Embryonic facial prominence (tissue), 1 donor: ENCODE measurements around the gene BIN1.

Source experiments
- DNase-seq: peaks from one replicate; pipeline ENCODE4 v3.0.0-alpha.2; 2016; ENCODE audit errors: extremely low spot score

The BIN1 gene, protein sequence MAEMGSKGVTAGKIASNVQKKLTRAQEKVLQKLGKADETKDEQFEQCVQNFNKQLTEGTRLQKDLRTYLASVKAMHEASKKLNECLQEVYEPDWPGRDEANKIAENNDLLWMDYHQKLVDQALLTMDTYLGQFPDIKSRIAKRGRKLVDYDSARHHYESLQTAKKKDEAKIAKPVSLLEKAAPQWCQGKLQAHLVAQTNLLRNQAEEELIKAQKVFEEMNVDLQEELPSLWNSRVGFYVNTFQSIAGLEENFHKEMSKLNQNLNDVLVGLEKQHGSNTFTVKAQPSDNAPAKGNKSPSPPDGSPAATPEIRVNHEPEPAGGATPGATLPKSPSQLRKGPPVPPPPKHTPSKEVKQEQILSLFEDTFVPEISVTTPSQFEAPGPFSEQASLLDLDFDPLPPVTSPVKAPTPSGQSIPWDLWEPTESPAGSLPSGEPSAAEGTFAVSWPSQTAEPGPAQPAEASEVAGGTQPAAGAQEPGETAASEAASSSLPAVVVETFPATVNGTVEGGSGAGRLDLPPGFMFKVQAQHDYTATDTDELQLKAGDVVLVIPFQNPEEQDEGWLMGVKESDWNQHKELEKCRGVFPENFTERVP

DNA sequence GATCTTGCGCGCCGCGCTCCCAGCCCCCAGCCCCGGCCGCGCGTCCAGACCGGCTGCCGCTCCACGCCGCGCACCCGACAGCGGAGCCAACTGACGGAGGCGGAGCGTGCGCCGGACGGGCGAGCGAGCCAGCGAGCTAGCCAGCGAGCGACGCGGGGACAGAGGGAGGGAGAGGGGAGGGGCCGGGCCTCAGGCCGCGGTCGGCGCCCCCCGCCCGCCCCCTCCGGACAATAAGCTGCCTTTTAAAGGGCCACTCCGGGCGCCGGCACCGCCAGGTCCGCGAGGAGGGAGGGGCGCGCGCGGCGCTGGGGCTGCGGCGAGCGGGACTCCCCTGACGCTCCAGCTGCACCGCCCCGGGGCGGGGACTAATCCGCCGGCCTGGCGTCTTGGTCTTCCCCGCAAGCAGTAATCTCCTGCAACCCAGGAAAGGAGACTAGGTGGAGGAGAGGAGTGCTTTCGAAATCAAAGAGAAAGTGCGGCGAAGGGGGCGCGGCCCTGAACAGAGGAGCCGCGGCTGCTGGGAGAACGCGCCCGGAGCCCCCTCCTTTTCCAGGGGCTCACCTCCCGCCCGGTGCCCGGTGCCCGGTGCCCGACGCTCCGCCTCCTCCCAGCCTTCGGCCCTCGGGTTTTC, at the start of gene BIN1:
TSS of gene BIN1 (minus strand) at position 164 of the 631 bp plus-strand sequence. CDS start 211 bp downstream, outside the sequence.
- peak; percentile 62 for DNase-seq

DNA sequence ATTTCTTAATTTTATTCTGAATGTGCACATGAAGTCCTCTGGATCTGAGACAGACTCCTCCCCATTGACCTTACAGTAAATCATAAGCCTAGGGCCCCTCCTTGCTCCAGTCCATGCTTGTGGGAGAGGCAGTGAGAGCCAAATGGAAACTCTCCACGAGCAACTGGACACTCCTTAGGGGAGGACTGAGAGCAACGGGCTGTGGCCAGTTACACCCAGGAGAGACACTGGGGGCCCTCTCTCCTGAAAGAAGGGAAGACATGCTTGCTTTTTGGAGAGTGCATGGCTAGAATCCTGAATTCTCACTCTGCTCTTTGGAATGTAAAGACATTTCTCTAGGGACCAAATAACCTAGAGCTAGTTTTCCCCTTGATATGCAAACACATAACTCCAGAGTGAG, 49.0 kb upstream of the BIN1 start:
- DNase-seq: no peak

DNA sequence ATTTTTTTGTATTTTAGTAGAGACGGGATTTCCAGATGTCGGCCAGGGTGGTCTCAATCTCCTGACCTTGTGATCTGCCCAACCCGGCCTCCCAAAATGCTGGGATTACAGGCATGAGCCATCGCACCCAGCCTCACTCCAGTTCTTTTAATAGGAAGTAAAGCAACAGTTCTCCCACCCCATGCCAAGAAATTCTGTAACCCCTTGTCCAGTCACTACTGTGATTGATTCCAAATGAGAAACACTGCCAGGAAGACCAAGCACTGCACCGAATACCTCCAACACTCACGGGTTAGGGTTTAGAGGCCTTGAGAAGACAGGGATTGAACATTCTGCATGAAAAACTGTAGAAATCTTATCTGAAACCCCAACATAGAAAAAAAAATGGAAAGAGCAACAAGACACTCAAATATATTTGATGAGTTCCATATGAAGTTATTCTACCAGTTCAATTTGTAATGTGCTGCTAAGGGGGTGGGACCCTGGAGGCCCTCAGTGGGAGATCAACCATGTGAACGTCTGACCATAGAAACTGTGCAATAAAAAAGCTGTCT, 48.2 kb upstream of the BIN1 start:
- no peak for DNase-seq

DNA sequence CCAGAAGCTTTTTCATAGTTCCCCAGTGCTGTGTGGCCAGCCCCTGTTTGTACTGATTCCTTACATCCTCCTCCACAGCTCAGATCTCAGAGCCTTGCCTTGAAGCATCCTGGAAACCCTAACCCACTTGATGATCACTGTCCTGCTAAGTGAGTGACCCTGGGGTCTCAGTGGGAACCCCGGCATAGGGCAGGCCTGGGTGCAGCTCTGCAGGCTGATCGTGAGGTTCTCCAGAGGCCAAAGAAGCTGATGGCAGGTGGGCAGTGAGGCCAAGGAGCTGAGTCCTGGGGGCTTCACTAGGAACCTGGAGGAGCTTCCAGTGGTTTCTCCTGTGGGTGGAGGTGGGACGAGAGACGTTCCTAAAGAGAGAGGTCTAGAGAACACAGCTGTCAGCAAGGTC, 47.4 kb upstream of the BIN1 start:
- no peak for DNase-seq

DNA sequence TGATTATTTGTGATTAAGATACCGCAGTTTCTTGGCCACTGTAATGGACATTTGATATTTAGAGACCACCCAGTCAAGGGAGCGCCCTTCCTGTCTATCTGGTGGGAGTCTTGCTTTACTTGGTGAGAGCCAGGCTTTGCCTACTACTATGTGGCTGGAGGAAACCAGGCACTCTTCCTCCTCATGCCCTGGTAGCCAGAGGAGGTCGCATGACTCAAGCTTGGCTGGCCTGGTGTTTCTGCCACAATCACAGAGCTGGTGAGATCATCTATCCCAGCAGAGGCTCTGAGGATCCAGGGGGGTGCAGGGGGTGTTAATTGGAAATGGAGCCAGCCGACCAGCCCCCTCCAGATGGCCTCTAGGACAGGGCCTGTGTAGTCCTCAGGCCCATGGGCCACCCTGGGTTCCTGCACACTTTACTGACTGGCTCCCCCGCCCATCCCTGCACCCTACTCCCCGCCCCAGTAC, 46.8 kb upstream of the BIN1 start:
- no peak for DNase-seq

DNA sequence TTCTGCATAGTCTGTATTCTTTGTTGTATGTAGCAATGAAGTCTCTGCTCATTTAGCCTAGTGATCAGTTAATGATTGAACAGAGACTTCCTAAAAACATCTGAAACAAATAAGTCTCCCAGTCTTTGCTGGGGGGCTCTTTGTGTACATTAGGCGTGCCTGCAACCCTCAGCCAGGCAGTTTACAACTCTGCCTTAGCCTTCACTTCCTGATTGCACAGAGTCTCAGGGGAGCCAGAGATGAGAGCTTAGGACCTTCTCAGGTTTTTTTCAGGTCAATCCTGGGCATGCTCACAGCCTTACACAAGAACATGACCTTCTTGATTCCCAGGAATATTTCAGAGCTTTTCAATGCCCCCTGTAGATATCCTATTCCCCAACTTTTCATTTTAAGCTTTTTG, 44.0 kb upstream of the BIN1 start:
- no peak for DNase-seq

DNA sequence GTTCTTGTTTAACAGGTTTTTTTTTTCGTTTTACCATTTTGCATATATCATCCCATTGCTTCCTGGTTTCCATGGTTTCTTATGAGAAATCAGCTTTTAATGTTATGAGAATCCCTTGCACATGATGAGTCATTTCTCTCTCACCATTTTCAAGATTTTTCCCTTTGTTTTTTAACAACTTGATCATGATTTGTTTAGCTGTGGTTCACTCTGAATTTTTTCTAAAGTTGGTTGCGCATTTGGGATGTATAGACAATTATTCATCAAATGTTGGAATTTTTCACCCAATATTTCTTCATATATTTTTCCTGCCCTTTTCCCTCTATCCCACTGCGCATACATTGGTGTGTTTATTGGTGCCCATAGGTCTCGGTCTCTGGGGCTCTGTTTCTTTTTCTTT, 42.4 kb upstream of the BIN1 start:
- DNase-seq: no peak

DNA sequence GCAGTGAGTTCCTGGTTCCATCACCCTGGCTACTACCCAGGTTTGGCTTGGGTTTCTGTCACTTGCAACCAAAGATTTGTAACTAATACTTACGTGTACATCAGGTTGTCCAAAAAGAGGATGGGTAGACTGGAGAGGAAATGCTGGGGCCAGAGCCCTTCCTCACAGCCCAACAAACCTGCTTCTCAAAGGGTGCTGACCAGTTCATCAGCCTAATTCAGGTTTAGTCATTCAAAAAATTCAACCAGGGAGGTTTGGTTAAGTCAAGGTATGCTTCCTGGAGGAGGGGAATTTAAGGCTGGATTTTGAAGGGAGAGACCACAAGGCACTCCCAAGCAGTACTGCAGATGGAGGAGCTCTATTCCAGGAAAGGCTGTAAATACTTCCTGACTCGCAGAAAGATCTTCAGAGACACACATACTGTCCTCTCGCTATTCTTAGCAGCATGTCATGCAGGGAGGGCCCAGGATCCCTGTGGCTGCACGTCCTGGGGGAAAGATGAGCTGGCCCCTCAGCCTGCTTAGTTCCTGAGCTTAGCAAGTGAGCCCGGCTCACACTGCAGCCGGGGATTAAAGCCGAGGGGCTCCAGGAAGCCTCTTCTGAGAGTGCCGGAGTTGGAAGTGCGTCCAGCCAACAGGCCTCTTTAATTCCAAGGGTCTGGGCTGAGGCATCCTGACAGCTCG, 40.0 kb upstream of the BIN1 start:
- no peak for DNase-seq

DNA sequence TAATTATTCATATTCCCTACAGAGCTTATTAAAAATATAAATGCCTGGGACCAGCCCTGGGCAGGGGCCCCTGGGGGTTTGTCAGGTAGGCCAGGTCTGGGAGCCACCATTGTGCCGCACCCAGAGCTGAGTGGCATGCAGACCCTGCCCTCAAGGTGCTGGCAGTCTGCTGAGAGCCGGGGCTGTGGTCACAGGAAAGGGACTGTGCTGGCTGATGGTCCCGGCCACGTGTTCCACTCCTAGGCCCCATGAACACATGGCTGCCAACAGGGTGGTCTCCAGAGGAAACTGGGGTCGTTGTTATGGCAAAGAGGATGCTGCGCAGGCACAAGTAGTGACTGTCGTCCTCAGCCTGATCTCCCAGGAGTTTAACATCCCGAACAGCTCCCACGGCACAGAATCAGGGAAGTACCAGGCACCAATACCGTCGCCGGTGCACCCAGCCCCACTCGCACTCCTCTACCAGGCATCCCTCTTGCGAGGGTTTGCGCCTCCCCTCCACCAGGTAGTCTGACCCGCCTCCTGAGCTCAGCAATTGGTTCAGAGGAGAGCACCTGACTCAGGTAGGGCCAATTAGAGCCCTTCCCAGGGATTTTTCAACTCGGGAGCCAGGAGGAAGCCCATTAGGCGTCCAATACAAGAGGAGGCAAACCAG, 39.2 kb upstream of the BIN1 start:
- no peak for DNase-seq

DNA sequence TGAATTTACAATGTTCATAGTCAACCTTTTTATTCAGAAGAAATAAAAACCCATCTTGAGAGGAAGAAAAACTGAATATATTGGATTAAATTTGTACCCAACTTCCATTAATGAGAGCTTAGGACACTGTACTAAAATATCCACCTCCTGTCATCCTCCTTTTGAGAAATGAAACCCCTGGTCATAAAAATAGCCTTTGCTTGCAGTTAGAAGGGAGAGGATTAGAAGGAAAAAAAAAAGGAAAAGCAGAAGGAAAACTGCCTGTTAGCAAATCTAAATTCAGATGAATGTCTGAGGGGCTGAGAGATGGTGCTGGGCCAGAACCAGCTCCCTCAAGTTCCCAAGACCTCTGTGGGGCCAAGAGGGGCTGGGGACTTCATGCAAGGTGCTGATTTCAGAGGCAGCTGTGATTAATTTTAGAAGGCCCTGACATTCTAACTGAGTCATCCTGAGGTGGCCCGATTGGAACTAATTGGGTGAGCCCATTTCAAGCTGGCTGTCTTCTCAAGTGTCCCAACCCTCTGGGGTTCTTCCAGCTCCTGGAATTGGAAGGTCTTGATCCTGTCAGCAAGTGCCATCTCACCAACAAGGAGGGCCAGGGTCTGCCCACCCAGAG, 38.4 kb upstream of the BIN1 start:
- no peak for DNase-seq

DNA sequence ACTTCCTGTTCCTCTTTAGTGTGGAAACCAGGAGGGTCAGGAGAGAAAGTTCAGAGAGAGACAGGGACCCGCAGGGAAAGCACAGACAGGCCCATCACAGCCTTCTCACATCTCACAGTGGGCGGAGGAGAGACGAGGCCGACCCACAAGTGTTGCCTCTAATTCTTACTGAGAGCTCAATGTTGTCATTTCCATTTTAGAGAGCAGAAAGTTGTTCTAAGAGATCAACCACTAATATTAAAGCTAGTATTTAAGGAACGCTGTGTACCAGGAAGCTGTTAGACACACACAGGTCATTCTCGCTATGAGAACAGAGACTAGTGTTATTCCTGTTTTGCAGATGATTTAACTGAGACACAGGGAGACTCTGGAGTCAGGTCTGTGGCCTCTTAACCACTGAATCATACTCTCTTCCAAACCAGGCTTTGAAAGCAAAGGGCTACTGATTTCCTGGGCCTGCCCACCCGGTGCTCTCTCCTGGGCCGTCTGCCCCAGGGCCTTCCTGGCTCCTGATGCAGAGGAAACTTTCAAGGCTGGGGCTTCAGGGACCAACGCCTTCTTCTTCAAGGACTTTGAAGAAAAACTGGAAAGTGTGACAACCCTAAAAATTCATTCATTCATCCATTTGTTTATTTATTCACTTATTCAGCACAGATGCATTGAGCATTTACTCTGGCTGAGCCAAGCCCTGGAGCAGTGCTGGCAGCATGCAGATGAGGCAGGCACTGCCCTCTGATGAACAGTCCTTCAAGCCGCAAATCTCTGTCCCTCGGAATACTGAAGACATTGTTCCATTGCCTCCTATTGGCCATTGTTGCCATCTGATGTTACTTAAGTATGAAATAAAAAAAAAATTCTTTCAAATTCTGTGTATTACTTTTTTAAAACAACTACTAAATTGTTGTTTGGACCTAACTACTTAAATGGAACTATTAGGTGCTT, 37.2 kb upstream of the BIN1 start:
- no peak for DNase-seq

DNA sequence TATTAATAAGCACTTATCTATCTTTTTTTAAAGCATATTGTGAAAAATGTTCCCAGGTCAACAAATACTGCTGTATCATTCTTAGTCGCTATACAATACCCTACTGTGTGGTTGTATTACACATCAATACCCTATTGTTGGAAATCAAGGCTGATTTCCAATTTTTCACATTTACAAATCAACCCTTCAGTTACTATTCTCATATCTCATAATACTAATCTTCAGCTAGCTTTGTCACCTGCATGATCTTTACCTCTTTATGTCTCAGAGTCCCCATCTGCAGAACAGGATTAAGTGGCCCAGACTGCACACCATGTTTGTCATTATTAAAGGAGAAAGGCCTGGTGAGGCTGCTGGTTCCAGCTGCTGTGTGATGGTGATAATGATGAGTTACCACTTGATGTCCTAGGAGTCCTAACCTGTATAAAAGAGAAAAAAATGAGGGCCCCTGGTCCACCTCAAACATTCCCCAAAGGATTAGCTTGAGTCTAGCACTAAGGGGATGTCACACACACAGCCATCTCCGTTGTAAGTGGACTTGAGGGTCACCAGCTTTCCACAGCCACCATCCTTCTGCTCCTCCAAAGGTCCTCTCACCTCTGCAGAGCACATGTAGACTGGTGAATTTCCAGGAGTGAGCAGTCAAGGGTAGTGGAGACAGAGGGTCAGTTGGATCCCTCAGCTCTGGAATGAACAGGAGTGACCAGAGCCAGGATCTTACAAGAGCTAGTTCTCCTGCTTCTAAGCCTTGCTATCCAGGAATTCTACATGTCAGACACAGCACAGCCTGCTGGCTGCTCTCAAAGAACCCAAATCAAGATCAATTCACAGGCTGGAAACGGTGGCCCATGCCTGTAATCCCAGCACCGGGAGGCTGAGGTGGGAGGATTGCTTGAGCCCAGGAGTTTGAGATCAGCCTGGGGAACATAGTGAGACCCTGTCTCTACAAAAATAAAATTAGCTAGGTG, 36.0 kb upstream of the BIN1 start:
- no peak for DNase-seq

DNA sequence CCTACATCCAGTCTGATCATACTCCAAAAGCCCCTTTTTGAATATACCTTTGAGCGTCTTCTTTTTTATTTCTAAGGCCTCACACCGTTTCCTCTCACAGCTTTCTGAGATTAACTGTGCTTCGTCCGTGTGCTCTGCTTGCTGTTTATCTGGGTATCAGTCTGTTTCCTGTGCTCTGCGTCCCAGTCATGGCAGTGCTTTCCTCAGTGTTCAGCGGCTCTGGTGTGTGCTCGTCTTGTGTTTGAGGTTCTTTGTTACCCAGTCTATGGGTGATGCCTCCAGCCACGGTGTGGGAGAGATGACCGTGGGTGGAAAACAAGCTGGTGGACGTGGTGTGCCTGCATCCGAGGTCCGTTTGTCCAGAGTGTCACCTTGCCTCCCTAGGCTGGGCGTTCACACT, 33.6 kb upstream of the BIN1 start:
- no peak for DNase-seq

DNA sequence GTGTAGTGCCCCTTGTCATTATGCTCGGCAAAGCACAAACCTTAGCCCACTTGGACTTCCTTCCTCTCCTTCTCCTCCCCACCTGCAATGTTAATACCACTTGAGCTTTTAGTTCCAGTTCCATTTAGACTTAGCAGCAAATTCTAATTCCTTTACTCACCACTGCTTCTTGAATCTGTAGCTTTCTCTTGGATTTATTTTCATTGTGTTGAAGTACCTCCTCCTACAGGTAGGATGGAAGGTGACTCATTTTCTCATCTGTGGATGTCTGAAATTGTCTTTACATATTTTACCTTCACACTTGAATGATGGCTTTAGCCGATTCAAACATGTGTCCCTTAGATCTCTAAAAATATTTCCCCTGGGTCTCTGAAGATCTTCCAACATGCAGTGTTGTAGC, 32.8 kb upstream of the BIN1 start:
- DNase-seq: no peak

DNA sequence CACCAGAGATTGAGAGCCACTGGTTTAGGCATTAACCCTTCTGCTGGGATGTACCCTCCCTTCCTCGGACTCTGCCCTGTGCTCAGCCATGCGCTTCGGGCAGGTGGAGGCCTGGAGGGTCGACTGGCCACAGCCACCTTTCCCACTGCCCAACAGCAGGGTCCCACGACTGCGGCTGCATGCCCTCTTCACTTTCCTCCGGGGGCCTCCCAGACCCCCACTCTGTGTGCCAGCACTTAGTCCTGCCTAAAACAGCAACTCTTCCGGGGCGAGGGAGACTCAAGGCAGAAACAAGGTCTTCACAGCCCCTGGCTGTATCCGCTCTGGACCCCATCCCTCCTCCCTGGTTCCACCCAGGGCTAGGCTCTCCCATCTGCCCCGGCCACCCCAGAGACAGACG, 31.3 kb upstream of the BIN1 start:
- DNase-seq: no peak

DNA sequence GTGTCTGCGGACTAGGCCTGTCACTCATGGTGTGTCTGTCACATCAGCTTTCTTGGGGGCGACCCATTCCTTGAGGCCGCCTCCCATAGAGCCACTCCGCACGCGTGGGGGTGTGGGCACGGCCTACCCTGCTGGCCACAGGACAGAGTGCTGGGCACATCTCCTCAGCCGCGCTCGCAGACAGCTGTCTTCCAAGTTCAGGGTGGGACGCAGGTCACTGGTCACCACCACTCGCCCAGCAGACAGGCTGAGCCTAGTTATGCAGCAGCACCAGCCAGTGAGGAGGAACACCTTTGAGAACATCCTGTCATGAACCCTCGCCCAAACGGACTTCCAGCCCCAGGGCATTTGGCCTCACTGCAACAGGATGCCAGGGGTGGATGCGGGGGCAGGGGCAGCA, 30.8 kb upstream of the BIN1 start:
- DNase-seq: no peak

DNA sequence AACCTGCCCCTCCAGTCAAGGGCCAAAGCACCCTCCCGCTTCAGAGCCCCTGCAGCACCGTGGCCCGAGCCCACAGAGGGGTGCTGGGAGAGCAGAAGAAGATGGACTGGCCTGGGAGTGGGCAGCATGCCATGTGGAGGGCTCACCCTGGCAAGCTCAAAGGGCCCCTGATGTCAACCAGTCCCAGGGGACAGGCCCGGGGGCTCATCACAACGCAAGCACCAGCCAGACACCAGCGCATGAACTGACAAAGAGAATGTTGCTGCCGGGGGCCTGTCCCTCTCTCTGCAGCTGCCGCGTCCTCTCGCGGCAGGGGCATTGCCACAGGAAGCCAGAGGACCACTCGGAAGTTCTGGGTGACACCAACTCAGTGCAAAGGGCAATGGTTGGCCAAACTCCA, 30.3 kb upstream of the BIN1 start:
- DNase-seq: no peak
